AG09309 (cell line): ENCODE data around the gene EPN3.

Experiments
- DNase-seq: peaks from one replicate; pipeline ENCODE4 v3.0.0-alpha.2; 2010; ENCODE audit warnings: low read depth
- H3K4me3 ChIP-seq: 2 replicates; pipeline ENCODE4 v1.5.1; 2011; ENCODE audit warnings: mild to moderate bottlenecking, low read depth, low read length, moderate library complexity; ENCODE audit not compliant: control insufficient read depth
- TF ChIP-seq, protein P1 (sequence below): IDR thresholded peaks from 2 replicates; pipeline ENCODE4 v1.5.1; 2011; ENCODE audit warnings: mild to moderate bottlenecking, low read depth, low read length, inconsistent platforms; ENCODE audit not compliant: insufficient read depth, control insufficient read depth; ENCODE audit errors: missing control alignments

Gene EPN3

GRCh38 chr17:50565402-50566350 is 33.1 kb downstream of the EPN3 start:
- TF ChIP-seq, protein P1, sequence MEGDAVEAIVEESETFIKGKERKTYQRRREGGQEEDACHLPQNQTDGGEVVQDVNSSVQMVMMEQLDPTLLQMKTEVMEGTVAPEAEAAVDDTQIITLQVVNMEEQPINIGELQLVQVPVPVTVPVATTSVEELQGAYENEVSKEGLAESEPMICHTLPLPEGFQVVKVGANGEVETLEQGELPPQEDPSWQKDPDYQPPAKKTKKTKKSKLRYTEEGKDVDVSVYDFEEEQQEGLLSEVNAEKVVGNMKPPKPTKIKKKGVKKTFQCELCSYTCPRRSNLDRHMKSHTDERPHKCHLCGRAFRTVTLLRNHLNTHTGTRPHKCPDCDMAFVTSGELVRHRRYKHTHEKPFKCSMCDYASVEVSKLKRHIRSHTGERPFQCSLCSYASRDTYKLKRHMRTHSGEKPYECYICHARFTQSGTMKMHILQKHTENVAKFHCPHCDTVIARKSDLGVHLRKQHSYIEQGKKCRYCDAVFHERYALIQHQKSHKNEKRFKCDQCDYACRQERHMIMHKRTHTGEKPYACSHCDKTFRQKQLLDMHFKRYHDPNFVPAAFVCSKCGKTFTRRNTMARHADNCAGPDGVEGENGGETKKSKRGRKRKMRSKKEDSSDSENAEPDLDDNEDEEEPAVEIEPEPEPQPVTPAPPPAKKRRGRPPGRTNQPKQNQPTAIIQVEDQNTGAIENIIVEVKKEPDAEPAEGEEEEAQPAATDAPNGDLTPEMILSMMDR = no peak
- DNase-seq = no peak
- no peak overlapping the region for H3K4me3 ChIP-seq

- TF ChIP-seq, protein P1 = no peak
- no peak for DNase-seq
- H3K4me3 ChIP-seq = no peak overlapping the region
Measured at GRCh38 chr17:50566886-50567285, 34.4 kb downstream of the EPN3 start.

DNA sequence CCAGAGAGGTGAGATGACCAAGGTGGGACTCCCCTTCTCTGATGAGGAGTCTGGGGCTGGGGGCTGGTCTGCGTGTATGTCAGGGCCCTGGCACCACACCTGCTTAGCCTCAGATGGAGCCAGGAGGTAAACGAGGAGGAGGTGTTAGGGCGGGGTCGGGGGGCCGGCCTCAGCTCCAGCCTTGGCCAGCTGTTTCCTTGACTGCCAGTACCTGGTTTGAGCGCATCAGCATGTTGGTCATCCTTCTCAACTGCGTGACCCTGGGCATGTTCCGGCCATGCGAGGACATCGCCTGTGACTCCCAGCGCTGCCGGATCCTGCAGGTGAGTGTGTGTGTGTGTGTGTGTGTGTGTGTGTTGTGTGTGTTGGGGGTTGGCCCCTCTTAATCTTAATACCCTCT is 36.1 kb downstream of the EPN3 start:
- no peak overlapping the region for H3K4me3 ChIP-seq
- no peak for DNase-seq
- TF ChIP-seq, protein P1 = no peak

GRCh38 chr17:50569592-50569991 is 37.1 kb downstream of the EPN3 start:
- no peak overlapping the region for H3K4me3 ChIP-seq
- no peak for DNase-seq
- TF ChIP-seq, protein P1 = no peak

GRCh38 chr17:50570032-50570431 is 37.5 kb downstream of the EPN3 start:
- no peak for DNase-seq
- H3K4me3 ChIP-seq = no peak overlapping the region
- TF ChIP-seq, protein P1 = no peak

DNA sequence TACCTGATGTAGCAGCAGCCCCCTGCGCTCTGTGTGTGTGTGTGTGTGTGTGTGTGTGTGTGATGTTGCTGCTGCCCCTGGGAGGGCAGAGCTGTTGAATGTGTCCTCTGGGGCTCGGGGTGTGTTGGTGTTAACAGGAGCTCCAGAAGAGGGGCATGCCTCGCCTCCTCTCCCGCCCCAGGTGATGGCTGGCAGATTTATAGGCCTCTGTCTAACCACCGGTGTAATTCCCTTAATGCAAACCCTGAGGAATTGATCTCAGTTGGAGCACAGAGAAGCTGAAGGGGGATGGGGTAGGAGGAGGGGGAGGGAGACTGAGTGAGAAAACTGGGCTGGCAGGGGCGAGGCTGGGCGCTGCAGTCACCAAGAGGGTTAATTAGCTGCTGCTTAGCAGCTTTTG is 38.0 kb downstream of the EPN3 start:
- TF ChIP-seq, protein P1 = no peak
- DNase-seq = no peak
- H3K4me3 ChIP-seq = no peak overlapping the region
